Panc1 (cell line): ENCODE results near the gene LARP4B. TPM values are rescaled to one million over a fixed set of nuclear protein-coding genes. Genes with fewer than 3 reads are reported as not detected.

Experiments
- ATAC-seq: fragments of 200-7000 bp; cut with Tn5 transposase; 2 replicates; pipeline ENCODE4 v1.9.1; 2020; ENCODE audit warnings: mild to moderate bottlenecking, moderate library complexity
- BruUV-seq: library from RNA; stranded (reverse); fragments of 400-500 nt; replicated peaks from 2 replicates; lab custom pipeline; 2021; lab: Mats Ljungman, UMichigan
- CTCF ChIA-PET: fragments of 300-600 bp; sonication (Branson Sonifier 250); formaldehyde crosslinking; loops from one replicate; lab custom pipeline; 2022; ENCODE audit warnings: antibody characterized with exemption; lab: Charles Lee
- POLR2A ChIA-PET: fragments of 300-600 bp; sonication (Branson Sonifier 250); formaldehyde crosslinking; loops from one replicate; lab custom pipeline; 2022; ENCODE audit warnings: antibody characterized with exemption; lab: Charles Lee
- DNase-seq: peaks from one replicate; pipeline ENCODE4 v3.0.0-alpha.2; 2010; ENCODE audit warnings: low read depth, low spot score
- H3K27ac ChIP-seq: 2 replicates; pipeline ENCODE4 v1.5.1; 2011; ENCODE audit warnings: mild to moderate bottlenecking, low read length, inconsistent platforms
- H3K27me3 ChIP-seq: fragments of 200-500 bp; sonication (Bioruptor generic); 2 replicates; pipeline ENCODE4 v1.6.0; 2014; ENCODE audit warnings: low read length, inconsistent platforms; ENCODE audit not compliant: control insufficient read depth, insufficient read depth
- H3K36me3 ChIP-seq: fragments of 200-500 bp; sonication (Bioruptor generic); 2 replicates; pipeline ENCODE4 v1.5.1; 2014; ENCODE audit warnings: inconsistent platforms, mild to moderate bottlenecking, low read length, moderate library complexity; ENCODE audit not compliant: control insufficient read depth, insufficient read depth
- H3K4me1 ChIP-seq: 2 replicates; pipeline ENCODE4 v1.5.1; 2011; ENCODE audit warnings: inconsistent platforms, mild to moderate bottlenecking, low read length, moderate library complexity; ENCODE audit not compliant: control insufficient read depth, insufficient read depth
- H3K4me3 ChIP-seq, 2 experiments: 2 replicates each; pipeline ENCODE4 v1.5.1; 2011 to 2012; ENCODE audit warnings: low read depth in 2 of 2, low read length in 2 of 2, mild to moderate bottlenecking in 2 of 2, inconsistent platforms in 1 of 2, moderate library complexity in 1 of 2
- H3K9me3 ChIP-seq: fragments of 200-500 bp; sonication (Bioruptor generic); 2 replicates; pipeline ENCODE4 v1.5.1; 2014; ENCODE audit warnings: low read depth, mild to moderate bottlenecking, inconsistent platforms, low read length, moderate library complexity; ENCODE audit not compliant: control insufficient read depth, insufficient read depth
- POLR2AphosphoS5 ChIP-seq: IDR thresholded peaks from 2 replicates; pipeline ENCODE4 v1.6.1; 2012; ENCODE audit warnings: mild to moderate bottlenecking, low read depth, low read length, moderate library complexity
- SIN3A ChIP-seq: IDR thresholded peaks from 2 replicates; pipeline ENCODE4 v1.6.1; 2012; ENCODE audit warnings: low read depth, mild to moderate bottlenecking, low read length, moderate library complexity, borderline replicate concordance; ENCODE audit not compliant: insufficient read depth
- TCF7L2 ChIP-seq: IDR thresholded peaks from 2 replicates; pipeline ENCODE4 v1.6.1; 2011; ENCODE audit warnings: mild to moderate bottlenecking, low read depth, low read length, inconsistent platforms
- in situ Hi-C: cut with HindIII; loops from 2 replicates; pipeline ENCODE4 v1.10.0; 2016; ENCODE audit warnings: low sequenced_read_pairs, low pct_unique_long_range_greater_than_20kb
- intact Hi-C: fragments of 100-400 bp; cut with micrococcal nuclease; formaldehyde crosslinking; loops from one replicate; pipeline ENCODE4 v1.10.0; 2022; ENCODE audit not compliant: unreplicated experiment
- total RNA-seq: library from RNA; stranded (reverse); gene quantifications from one replicate; pipeline ENCODE4 v1.2.1, GENCODE V29; 2021; ENCODE audit not compliant: unreplicated experiment
- TF ChIP-seq, protein P1 (sequence below), 2 experiments: IDR thresholded peaks; 2 replicates each; pipeline ENCODE4 v1.6.1; 2011 to 2012; ENCODE audit warnings: low read depth in 2 of 2, control low read depth in 1 of 2, low read length in 1 of 2, mild to moderate bottlenecking in 1 of 2, moderate library complexity in 1 of 2; ENCODE audit not compliant: insufficient read depth in 1 of 2
- TF ChIP-seq, protein P2 (sequence below): fragments of 450-650 bp; IDR thresholded peaks from 2 replicates; pipeline ENCODE4 v1.5.1; 2017; ENCODE audit warnings: mild to moderate bottlenecking

LARP4B gene
- total RNA-seq, 1 experiment from 2014 or later, result 87.0 TPM

GRCh38 chr10:917416-917720 lies 14.1 kb downstream of the LARP4B start:
- TF ChIP-seq TCF7L2 (0 out of 2 replicates have a peak, but pooled peaks have one; percentile 34), SIN3A (no peak)
- no peak for DNase-seq
- BruUV-seq, result no TSS peak
- intact Hi-C loops, result no loop called here
- ChIA-PET CTCF (no interaction called here), POLR2A (no interaction called here)
- Histone ChIP-seq H3K27me3 (no peaks in the 10 kb centered on the region), H3K9me3 (no peaks in the 10 kb centered on the region), H3K27ac (no peak overlapping the region), H3K4me3 (no peak overlapping the region), H3K4me1 (no peaks in the 10 kb centered on the region; the same call in 1 of the 2 replicates), H3K36me3 (no peaks in the 10 kb centered on the region; the same call in 1 of the 2 replicates)
- in situ Hi-C loops, result no loop called here
- ATAC-seq, result no peak

- Histone ChIP-seq H3K36me3 (no peaks in the 10 kb centered on the region; the same call in 1 of the 2 replicates), H3K9me3 (no peaks in the 10 kb centered on the region), H3K27ac (no peak overlapping the region), H3K4me1 (no peaks in the 10 kb centered on the region; the same call in 1 of the 2 replicates), H3K27me3 (no peaks in the 10 kb centered on the region), H3K4me3 (no peak overlapping the region)
- DNase-seq (no peak), ATAC-seq (no peak)
- ChIA-PET CTCF (no interaction called here), POLR2A (no interaction called here)
- TF ChIP-seq POLR2AphosphoS5, result no peak
- TF ChIP-seq, protein P1, sequence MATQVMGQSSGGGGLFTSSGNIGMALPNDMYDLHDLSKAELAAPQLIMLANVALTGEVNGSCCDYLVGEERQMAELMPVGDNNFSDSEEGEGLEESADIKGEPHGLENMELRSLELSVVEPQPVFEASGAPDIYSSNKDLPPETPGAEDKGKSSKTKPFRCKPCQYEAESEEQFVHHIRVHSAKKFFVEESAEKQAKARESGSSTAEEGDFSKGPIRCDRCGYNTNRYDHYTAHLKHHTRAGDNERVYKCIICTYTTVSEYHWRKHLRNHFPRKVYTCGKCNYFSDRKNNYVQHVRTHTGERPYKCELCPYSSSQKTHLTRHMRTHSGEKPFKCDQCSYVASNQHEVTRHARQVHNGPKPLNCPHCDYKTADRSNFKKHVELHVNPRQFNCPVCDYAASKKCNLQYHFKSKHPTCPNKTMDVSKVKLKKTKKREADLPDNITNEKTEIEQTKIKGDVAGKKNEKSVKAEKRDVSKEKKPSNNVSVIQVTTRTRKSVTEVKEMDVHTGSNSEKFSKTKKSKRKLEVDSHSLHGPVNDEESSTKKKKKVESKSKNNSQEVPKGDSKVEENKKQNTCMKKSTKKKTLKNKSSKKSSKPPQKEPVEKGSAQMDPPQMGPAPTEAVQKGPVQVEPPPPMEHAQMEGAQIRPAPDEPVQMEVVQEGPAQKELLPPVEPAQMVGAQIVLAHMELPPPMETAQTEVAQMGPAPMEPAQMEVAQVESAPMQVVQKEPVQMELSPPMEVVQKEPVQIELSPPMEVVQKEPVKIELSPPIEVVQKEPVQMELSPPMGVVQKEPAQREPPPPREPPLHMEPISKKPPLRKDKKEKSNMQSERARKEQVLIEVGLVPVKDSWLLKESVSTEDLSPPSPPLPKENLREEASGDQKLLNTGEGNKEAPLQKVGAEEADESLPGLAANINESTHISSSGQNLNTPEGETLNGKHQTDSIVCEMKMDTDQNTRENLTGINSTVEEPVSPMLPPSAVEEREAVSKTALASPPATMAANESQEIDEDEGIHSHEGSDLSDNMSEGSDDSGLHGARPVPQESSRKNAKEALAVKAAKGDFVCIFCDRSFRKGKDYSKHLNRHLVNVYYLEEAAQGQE (IDR thresholded peaks at IDR 0.05; ENCODE audit: insufficient read depth in 1 of 2, low read depth in 2 of 2, low read length in 1 of 2), result no peak
- TF ChIP-seq TCF7L2, result no peak; the same call in 1 of the 2 replicates
- TF ChIP-seq, protein P2, sequence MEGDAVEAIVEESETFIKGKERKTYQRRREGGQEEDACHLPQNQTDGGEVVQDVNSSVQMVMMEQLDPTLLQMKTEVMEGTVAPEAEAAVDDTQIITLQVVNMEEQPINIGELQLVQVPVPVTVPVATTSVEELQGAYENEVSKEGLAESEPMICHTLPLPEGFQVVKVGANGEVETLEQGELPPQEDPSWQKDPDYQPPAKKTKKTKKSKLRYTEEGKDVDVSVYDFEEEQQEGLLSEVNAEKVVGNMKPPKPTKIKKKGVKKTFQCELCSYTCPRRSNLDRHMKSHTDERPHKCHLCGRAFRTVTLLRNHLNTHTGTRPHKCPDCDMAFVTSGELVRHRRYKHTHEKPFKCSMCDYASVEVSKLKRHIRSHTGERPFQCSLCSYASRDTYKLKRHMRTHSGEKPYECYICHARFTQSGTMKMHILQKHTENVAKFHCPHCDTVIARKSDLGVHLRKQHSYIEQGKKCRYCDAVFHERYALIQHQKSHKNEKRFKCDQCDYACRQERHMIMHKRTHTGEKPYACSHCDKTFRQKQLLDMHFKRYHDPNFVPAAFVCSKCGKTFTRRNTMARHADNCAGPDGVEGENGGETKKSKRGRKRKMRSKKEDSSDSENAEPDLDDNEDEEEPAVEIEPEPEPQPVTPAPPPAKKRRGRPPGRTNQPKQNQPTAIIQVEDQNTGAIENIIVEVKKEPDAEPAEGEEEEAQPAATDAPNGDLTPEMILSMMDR, result no peak
- no peak for TF ChIP-seq SIN3A
- BruUV-seq, result TSS peak; percentile 6
- in situ Hi-C loops, result no loop called here
- intact Hi-C loops, result no loop called here
Measured at GRCh38 chr10:916716-917415, 14.6 kb downstream of the LARP4B start.

- no peaks in the 10 kb centered on the region; the same call in 1 of the 2 replicates for H3K36me3 ChIP-seq
- no peak overlapping the region for H3K27ac ChIP-seq
- in situ Hi-C loops (no loop called here), intact Hi-C loops (no loop called here)
- no TSS peak for BruUV-seq
- H3K4me3 ChIP-seq, result no peak overlapping the region
- POLR2A ChIA-PET, result no interaction called here
- CTCF ChIA-PET, result no interaction called here
- H3K27me3 ChIP-seq, result no peaks in the 10 kb centered on the region
- no peaks in the 10 kb centered on the region; the same call in none of the 2 replicates for H3K4me1 ChIP-seq
- no peaks in the 10 kb centered on the region for H3K9me3 ChIP-seq
- ATAC-seq (no peak), DNase-seq (no peak)
- no peak for TF ChIP-seq SIN3A
- TF ChIP-seq TCF7L2, result no peak
- TF ChIP-seq, protein P2, result no peak
- TF ChIP-seq POLR2AphosphoS5, result no peak
- TF ChIP-seq, protein P1 (IDR thresholded peaks at IDR 0.05; ENCODE audit: insufficient read depth in 1 of 2, low read depth in 2 of 2, low read length in 1 of 2), result no peak
Measured at GRCh38 chr10:909831-910230, 21.7 kb downstream of the LARP4B start.
